ENCODE results near the gene PSRC1.

GRCh38 chr1:109270623-109271317 lies 12.2 kb downstream of the PSRC1 start:
- TF ChIP-seq POLR2A (IDR thresholded peaks at IDR 0.05; ENCODE audit: low read length): no peak
- no peak for TF ChIP-seq GATA1 (IDR thresholded peaks at IDR 0.05; ENCODE audit: low read depth, low read length)
